Effector memory CD8-positive, alpha-beta T cell (primary cell): ENCODE data around the gene SP100.
"Not testable (repeated sequence)": the region's sequence is repeated elsewhere in the genome, so short reads cannot be mapped to it uniquely, and the experiment has no call there.

Source experiments
- ATAC-seq: fragments of 150-1000 bp; cut with Tn5 transposase; replicated peaks from 2 replicates; pipeline ENCODE4 v1.10.0; 2021; ENCODE audit warnings: mild to moderate bottlenecking, moderate library complexity
- DNase-seq, 3 experiments: peaks; one replicate each; pipeline ENCODE4 v3.0.0; 2021
- H3K27ac Mint-ChIP-seq, 2 donors: one replicate each; pipeline ENCODE4 v1.8.0; 2022; ENCODE audit warnings: mild to moderate bottlenecking in 2 of 2, mixed read lengths in 2 of 2, moderate library complexity in 2 of 2
- H3K27me3 Mint-ChIP-seq, 2 donors: one replicate each; pipeline ENCODE4 v1.8.0; 2022; ENCODE audit warnings: mixed read lengths in 2 of 2
- H3K36me3 Mint-ChIP-seq: one replicate; pipeline ENCODE4 v1.8.0; 2022; ENCODE audit warnings: mild to moderate bottlenecking, moderate library complexity, mixed read lengths; ENCODE audit not compliant: insufficient read depth
- H3K4me1 Mint-ChIP-seq, 2 donors: one replicate each; pipeline ENCODE4 v1.8.0; 2022; ENCODE audit warnings: low read depth in 2 of 2, mixed read lengths in 2 of 2
- H3K4me3 Mint-ChIP-seq, 2 donors: one replicate each; pipeline ENCODE4 v1.8.0; 2022; ENCODE audit warnings: mild to moderate bottlenecking in 2 of 2, mixed read lengths in 2 of 2, moderate library complexity in 2 of 2
- H3K9me3 Mint-ChIP-seq, 2 donors: one replicate each; pipeline ENCODE4 v1.8.0; 2022; ENCODE audit warnings: mixed read lengths in 2 of 2

The SP100 gene

DNA sequence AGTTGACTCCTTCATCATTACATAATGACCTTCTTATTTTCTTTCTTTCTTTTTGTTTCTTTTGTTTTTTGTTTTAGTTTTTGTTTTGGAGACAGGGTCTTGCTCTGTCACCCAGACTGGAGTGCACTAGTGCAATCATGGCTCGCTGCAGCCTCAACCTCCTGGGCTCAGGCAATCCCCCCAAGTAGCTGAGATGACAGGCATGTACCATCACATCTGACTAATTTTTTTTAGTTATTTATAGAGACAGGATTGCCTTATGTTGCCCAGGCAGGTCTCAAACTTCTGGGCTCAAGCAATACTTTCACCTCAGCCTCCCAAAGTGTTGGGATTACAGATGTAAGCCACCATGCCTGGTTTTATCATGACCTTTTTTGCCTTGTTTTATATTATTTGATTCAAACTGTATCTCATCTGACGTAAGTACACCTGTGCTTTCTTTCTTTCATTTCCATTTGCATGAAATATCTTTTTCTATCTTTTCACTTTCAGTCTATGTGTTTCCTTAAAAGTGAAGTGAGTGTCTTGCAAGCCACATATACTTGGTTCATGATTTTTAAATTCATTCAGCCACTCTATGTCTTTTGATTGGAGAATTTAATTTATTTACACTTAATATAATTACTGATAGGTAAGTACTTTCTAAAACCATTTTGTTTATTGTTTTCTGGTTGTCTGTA, 39.1 kb downstream of the SP100 start:
- peaks cover 28 to 79% of the 10 kb centered on the region in 2 donors for H3K4me1 Mint-ChIP-seq
- peaks cover 0 to 8% of the 10 kb centered on the region in 2 donors for H3K9me3 Mint-ChIP-seq
- peak overlapping the region; percentile 8 to 21 for H3K27ac Mint-ChIP-seq
- DNase-seq (no peak), ATAC-seq (no peak)
- peak overlapping the region in 1 of 2 donors; percentile 30 for H3K4me3 Mint-ChIP-seq
- H3K27me3 Mint-ChIP-seq = no peaks in the 10 kb centered on the region
- peaks cover 76% of the 10 kb centered on the region for H3K36me3 Mint-ChIP-seq

DNA sequence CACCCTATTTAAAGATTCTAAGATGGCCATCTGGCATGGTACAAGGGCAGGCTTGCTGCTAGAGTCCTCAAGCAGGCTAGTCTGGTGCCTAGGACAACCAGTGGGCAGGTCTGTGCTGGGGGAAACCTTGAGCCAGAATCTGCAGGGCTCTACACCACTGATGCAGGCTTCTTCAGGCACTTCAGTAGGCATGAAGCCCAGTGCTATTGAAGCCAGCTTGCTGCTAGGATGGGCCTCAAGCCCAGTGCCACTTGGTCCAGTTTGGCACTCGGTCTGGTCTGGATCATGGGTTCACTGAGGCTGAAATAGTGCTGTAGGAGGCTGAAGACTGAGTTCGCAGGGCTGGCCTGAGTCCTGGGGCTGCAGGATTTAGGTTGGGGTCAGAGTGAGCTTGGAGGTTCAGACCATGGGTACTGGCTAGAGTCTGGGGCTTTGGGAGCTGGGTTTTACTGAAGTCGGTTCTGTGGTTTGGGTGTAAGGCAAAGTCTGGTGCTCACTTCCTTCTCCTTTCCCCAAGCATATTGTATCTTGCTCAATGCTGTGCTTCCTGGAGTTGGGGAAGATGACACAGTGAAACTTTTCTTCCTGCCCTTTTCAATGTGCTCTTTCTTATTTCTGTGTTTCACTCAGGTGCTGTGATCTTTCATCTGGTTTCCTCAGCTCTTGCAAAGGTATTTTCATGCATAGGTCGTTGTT, 41.2 kb downstream of the SP100 start:
- ATAC-seq = peak; percentile 39
- Mint-ChIP-seq H3K27me3 (no peaks in the 10 kb centered on the region), H3K36me3 (peaks cover 82% of the 10 kb centered on the region), H3K4me3 (peak overlapping the region in 1 of 2 donors; percentile 0), H3K27ac (peak overlapping the region; percentile 0 to 29), H3K9me3 (peaks cover 0 to 8% of the 10 kb centered on the region in 2 donors), H3K4me1 (peaks cover 24 to 67% of the 10 kb centered on the region in 2 donors)
- no peak for DNase-seq

DNA sequence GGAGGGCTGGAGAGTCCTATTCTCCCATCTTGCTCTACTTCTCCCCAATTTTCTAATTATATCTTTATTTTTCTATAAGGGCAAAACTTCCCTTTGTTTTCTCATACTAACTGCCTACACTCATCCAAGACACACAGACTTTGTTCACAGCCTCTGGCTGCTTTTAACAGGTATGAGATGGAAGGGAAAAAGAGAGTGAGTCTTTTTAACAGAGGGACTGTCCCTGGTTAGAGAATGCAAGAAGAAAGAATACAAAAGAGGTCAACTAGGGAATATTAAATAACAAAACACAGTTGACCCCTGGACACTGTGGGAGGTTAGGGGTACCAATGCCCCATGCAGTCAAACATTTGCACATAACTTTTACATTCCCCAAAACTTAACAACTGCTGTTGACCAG, 41.8 kb downstream of the SP100 start:
- H3K4me1 Mint-ChIP-seq = peaks cover 23 to 63% of the 10 kb centered on the region in 2 donors
- DNase-seq (no peak), ATAC-seq (no peak)
- H3K27ac Mint-ChIP-seq = peak overlapping the region; percentile 0 to 29
- H3K27me3 Mint-ChIP-seq = no peaks in the 10 kb centered on the region
- peaks cover 0 to 8% of the 10 kb centered on the region in 2 donors for H3K9me3 Mint-ChIP-seq
- H3K4me3 Mint-ChIP-seq = no peak overlapping the region
- peaks cover 82% of the 10 kb centered on the region for H3K36me3 Mint-ChIP-seq

DNA sequence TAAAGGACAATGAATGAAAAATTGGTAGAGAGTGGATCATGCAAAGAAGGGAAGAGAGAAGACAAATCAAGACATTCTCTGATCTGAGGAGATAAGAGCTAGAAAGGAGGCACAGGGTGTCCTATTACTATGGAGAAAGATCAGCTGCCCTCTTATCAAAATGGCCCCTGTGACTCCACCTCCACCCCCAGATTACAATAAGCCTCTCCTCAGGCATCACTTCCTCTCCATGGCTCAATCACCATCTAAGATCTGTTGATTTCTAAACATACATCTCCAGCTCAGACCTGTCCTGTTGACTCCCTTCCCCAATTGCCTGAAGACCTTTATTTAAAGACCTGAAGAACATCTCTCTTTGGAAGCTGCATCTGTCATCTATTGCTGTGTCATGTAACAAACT, 43.2 kb downstream of the SP100 start:
- peak overlapping the region; percentile 10 to 61 for H3K27ac Mint-ChIP-seq
- no peak for ATAC-seq

DNA sequence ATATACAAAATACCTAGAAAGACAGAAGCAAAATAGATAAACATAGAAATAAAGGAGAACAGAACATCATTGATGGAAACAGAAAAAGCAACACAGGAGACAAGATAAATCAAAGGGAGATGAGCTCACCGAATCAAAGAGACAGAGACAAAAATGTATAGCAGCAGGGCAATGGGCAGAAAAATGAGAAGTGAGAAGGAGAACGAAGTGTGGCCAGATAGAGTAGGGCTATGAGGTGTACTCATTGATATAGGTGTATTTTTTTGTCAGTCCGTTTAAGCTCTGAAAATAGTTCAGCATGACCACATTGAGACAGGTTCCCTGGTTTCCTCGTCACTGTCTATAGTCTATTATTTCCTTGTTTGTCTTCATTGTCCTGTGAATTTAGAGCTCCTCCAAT, 55.1 kb downstream of the SP100 start:
- Mint-ChIP-seq H3K9me3 (no peaks in the 10 kb centered on the region), H3K36me3 (peaks cover 65% of the 10 kb centered on the region), H3K4me3 (no peak overlapping the region), H3K27me3 (no peaks in the 10 kb centered on the region), H3K27ac (peak overlapping the region; percentile 0 to 1), H3K4me1 (peaks cover 2 to 26% of the 10 kb centered on the region in 2 donors)
- ATAC-seq (no peak), DNase-seq (no peak)

More for the DNA sequence above, 43.2 kb downstream of the SP100 start:
- no peak for DNase-seq
- H3K36me3 Mint-ChIP-seq = peaks cover 86% of the 10 kb centered on the region
- peaks cover 0 to 8% of the 10 kb centered on the region in 2 donors for H3K9me3 Mint-ChIP-seq
- no peaks in the 10 kb centered on the region for H3K27me3 Mint-ChIP-seq
- H3K4me1 Mint-ChIP-seq = peaks cover 17 to 49% of the 10 kb centered on the region in 2 donors
- H3K4me3 Mint-ChIP-seq = no peak overlapping the region

DNA sequence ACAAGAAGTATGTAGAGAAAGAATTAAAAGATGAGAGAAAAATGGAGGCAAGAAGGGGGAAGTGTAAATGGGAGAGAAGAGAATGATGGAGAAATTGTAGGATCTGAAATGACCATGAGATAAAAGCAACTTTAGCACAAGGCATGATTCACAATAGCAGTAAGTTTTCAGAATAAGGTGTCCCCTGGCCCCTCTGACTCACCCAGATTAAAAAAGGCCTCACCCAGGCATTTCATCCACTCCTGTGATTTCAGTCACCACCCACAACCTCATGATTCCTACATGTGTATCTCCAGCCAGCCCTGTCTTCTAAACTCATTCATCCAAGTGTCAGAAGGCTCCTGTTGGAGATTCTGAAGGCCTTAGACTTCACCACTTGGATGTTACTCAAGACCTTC, 56.6 kb downstream of the SP100 start:
- Mint-ChIP-seq H3K36me3 (peaks cover 62% of the 10 kb centered on the region), H3K27me3 (no peaks in the 10 kb centered on the region), H3K4me3 (no peak overlapping the region), H3K4me1 (peaks cover 2 to 26% of the 10 kb centered on the region in 2 donors), H3K27ac (peak overlapping the region; percentile 4 to 67), H3K9me3 (no peaks in the 10 kb centered on the region)
- peak; percentile 41 for ATAC-seq
- no peak for DNase-seq

DNA sequence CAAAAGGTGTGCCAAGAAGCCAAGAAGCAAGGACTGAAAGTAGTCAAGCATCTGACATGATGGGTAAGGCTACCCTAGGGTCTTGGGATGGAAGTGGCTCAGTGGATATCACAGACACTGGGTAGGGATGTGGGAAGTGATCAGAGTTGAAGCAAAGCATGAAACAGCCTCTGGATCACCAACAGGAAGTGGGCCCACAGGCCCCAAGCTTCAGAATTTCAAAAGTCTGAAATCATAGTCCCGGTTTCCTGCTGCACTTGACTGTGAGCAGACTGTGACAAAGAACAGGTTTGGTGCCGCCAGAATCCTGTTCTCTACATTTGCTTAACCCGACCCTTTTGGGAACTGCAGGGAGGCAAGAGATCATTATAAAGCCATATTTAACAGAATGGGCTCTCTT, 57.4 kb downstream of the SP100 start:
- Mint-ChIP-seq H3K9me3 (no peaks in the 10 kb centered on the region), H3K36me3 (peaks cover 60% of the 10 kb centered on the region), H3K4me1 (peaks cover 2 to 26% of the 10 kb centered on the region in 2 donors), H3K27me3 (no peaks in the 10 kb centered on the region), H3K4me3 (no peak overlapping the region), H3K27ac (peak overlapping the region; percentile 4 to 67)
- ATAC-seq (peak; percentile 63), DNase-seq (no peak)

DNA sequence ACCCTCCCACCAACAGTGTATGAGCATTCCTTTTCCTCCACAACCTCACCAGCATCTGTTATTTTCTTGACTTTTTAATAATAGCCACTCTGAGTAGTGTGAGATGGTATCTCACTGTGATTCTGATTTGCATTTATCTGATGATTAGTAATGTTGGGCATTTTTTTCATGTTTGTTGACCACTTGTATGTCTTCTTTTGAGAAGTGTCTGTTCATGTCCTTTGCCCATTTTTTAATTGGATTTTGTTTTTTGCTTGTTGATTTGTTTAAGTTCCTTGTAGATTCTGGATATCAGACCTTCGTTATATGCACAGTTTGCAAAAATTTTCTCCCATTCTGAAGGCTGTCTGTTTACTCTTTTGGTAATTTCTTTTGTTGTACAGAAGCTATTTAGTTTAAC, 59.1 kb downstream of the SP100 start:
- H3K4me3 Mint-ChIP-seq = no peak overlapping the region

DNA sequence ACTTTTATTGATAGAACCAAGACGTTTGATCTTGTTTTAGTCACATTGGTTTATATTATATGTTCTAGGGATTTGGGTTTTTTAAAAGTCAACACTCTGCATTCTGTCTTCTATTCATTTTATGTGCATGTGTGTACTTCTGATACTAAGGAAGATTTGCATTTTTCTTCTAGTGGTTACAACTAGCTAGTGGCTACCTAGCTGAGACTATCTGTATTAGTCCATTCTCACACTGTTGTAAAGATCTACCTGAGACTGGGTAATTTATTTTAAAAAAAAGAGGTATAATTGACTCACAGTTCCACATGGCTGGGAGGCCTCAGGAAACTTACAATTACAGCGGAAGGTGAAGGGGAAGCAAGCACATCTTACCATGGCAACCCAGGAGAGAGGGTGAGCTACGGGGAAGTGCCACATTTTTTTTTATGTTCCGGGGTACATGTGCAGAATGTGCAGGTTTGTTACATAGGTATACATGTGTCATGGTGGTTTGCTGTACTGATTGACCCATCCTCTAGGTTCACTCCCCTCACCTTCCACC, 69.9 kb downstream of the SP100 start:
- no peak overlapping the region for H3K27ac Mint-ChIP-seq
- H3K4me1 Mint-ChIP-seq = peaks cover 25 to 41% of the 10 kb centered on the region in 2 donors
- no peak for DNase-seq
- no peaks in the 10 kb centered on the region for H3K27me3 Mint-ChIP-seq
- peaks cover 38% of the 10 kb centered on the region for H3K36me3 Mint-ChIP-seq
- peaks cover 0 to 9% of the 10 kb centered on the region in 2 donors for H3K9me3 Mint-ChIP-seq
- ATAC-seq = no peak
- H3K4me3 Mint-ChIP-seq = no peak overlapping the region

More for the DNA sequence above, 59.1 kb downstream of the SP100 start:
- Mint-ChIP-seq H3K27ac (peak overlapping the region in 1 of 2 donors; percentile 39), H3K27me3 (no peaks in the 10 kb centered on the region), H3K36me3 (peaks cover 55% of the 10 kb centered on the region), H3K9me3 (no peaks in the 10 kb centered on the region), H3K4me1 (peaks cover 5 to 34% of the 10 kb centered on the region in 2 donors)
- DNase-seq (no peak), ATAC-seq (no peak)

DNA sequence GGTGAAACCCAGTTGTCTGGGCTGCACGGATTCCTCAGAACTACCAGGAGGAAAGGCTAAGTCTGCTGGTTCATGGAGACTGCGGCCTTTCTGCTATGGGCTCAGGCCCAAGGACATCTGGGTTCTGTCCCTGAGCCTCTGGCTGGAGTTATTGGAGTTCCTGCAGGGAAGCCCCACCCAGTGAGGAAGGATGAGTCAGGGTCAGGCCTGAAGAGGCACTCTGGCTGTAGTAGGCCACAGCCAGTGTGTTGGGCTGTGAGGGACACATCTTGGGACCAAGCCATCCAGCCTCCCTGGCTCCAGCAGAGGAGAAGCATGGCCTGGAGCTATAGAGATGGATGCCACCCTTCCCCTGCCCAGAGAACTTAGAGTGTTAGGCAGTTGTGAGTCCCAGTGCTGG, 75.2 kb downstream of the SP100 start:
- not testable (repeated sequence) for H3K27me3 Mint-ChIP-seq, DNase-seq, H3K9me3 Mint-ChIP-seq, H3K4me3 Mint-ChIP-seq, ATAC-seq
- H3K27ac Mint-ChIP-seq = peak overlapping the region in 1 of 2 donors; percentile 54
- H3K36me3 Mint-ChIP-seq = peaks cover 63% of the 10 kb centered on the region
- peaks cover 22 to 48% of the 10 kb centered on the region in 2 donors for H3K4me1 Mint-ChIP-seq

DNA sequence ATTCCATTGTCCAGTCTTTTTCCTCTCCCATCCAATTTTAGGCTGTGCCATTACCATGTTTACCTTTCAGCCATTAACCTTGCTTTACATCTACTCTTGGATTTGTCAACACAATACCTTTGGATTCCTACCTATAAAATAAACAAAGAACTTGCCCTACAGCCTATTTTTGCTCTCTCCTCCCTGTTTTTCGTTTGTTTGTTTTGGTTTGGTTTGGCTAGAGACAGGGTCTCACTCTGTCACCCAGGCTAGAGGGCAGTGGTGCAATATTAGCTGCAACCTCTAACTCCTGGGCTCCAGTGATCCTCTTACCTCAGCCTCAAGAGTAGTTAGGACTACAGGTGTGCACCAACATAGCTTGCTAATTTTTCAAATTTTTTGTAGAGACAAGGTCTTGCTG, 76.1 kb downstream of the SP100 start:
- ATAC-seq (no peak), DNase-seq (no peak)
- Mint-ChIP-seq H3K27me3 (no peaks in the 10 kb centered on the region), H3K4me1 (peaks cover 26 to 48% of the 10 kb centered on the region in 2 donors), H3K27ac (peak overlapping the region; percentile 46 to 88), H3K36me3 (peaks cover 60% of the 10 kb centered on the region), H3K4me3 (no peak overlapping the region), H3K9me3 (peaks cover 0 to 9% of the 10 kb centered on the region in 2 donors)

DNA sequence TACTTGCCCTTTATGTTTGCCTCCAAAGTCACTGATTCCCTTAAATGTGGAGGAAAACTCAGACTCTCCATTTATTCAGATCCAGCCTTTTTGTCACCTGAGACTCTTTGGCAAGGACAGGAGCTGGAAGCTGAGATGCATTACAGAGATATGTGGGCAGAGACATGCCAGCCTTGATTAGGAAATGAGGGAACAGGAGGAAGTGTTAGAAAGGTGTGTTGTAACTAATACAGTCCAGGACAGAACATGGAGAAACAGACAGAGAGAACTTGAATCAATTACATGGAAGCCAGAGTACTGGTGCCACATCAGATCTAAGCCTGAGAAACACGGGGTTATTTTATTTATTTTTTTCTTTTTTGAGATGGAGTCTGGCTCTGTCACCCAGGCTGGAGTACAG, 79.0 kb downstream of the SP100 start:
- H3K27me3 Mint-ChIP-seq = no peaks in the 10 kb centered on the region
- DNase-seq = no peak
- peaks cover 60% of the 10 kb centered on the region for H3K36me3 Mint-ChIP-seq
- H3K4me1 Mint-ChIP-seq = peaks cover 28 to 46% of the 10 kb centered on the region in 2 donors
- ATAC-seq = no peak
- H3K9me3 Mint-ChIP-seq = no peaks in the 10 kb centered on the region
- no peak overlapping the region for H3K4me3 Mint-ChIP-seq
- peak overlapping the region in 1 of 2 donors; percentile 36 for H3K27ac Mint-ChIP-seq

DNA sequence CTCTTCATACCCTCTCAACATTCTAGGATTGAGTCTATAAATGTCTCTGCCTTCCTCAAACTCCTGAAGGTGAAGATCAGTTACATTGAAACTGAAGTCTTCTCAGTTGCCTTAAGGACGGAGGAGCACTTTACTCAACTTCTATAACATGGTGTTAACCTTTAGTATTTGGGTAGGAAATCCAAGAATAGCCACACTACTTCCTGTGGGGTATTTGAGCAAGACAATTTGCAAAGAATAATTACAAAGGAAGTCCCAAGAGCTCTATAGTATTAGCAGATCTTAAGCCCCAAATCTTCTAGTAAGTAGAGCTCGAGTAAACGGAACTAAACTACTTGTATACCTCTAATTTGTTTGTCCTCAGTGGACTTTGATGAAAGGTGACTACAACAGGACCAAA, 80.9 kb downstream of the SP100 start:
- peak; percentile 58 for ATAC-seq
- peaks cover 54% of the 10 kb centered on the region for H3K36me3 Mint-ChIP-seq
- H3K9me3 Mint-ChIP-seq = no peaks in the 10 kb centered on the region
- H3K27me3 Mint-ChIP-seq = no peaks in the 10 kb centered on the region
- peak overlapping the region; percentile 58 to 66 for H3K4me3 Mint-ChIP-seq
- DNase-seq = no peak
- H3K4me1 Mint-ChIP-seq = peaks cover 28 to 34% of the 10 kb centered on the region in 2 donors
- peak overlapping the region; percentile 72 to 89 for H3K27ac Mint-ChIP-seq
